Muscle of leg (tissue), 11 donors: ENCODE data around the gene ARHGEF38. TPM values are rescaled to one million over a fixed set of nuclear protein-coding genes. Genes with fewer than 3 reads are reported as not detected.

Source experiments
- DNase-seq: peaks from one replicate; pipeline ENCODE4 v3.0.0; 2013
- H3K27ac ChIP-seq: one replicate; pipeline ENCODE4 v1.5.1; 2013; ENCODE audit warnings: mild to moderate bottlenecking, low read length, control low read depth
- H3K27me3 ChIP-seq: one replicate; pipeline ENCODE4 v1.6.1; 2013; ENCODE audit warnings: low read length; ENCODE audit not compliant: control insufficient read depth, insufficient read depth
- H3K36me3 ChIP-seq: one replicate; pipeline ENCODE4 v1.6.1; 2013; ENCODE audit warnings: low read length; ENCODE audit not compliant: control insufficient read depth, insufficient read depth
- H3K4me1 ChIP-seq: one replicate; pipeline ENCODE4 v1.6.1; 2013; ENCODE audit warnings: low read length; ENCODE audit not compliant: control insufficient read depth, insufficient read depth
- H3K4me3 ChIP-seq: one replicate; pipeline ENCODE4 v1.5.1; 2013; ENCODE audit warnings: low read length, control low read depth
- H3K9me3 ChIP-seq: replicated peaks from 2 replicates; pipeline ENCODE4 v1.6.1; 2013; ENCODE audit warnings: low read depth, low read length; ENCODE audit not compliant: control insufficient read depth
- WGBS: methylation state at CpG from one replicate; pipeline ENCODE4 v1.1.5; 2013; ENCODE audit warnings: missing lambda C conversion rate; ENCODE audit not compliant: insufficient coverage; 5-methylcytosine and 5-hydroxymethylcytosine counted together
- polyA plus RNA-seq, 8 donors: library from polyadenylated mRNA; unstranded; fragments of 120-200 nt; gene quantifications; one replicate each; pipeline versions ENCODE4 v1.2.1 to v1.2.3, GENCODE V29; 2013; ENCODE audit warnings: inconsistent platforms in 1 of 8, low replicate concordance in 1 of 8; ENCODE audit not compliant: insufficient read length in 8 of 8, insufficient read depth in 1 of 8
- total RNA-seq: library from RNA; stranded (reverse); fragments of 120-200 nt; gene quantifications from one replicate; pipeline ENCODE4 v1.2.4, GENCODE V29; 2013

The ARHGEF38 gene
- total and polyA plus RNA-seq, 9 donors: 0.27 to 1.6 (median 0.86) TPM; not detected in 4

DNA sequence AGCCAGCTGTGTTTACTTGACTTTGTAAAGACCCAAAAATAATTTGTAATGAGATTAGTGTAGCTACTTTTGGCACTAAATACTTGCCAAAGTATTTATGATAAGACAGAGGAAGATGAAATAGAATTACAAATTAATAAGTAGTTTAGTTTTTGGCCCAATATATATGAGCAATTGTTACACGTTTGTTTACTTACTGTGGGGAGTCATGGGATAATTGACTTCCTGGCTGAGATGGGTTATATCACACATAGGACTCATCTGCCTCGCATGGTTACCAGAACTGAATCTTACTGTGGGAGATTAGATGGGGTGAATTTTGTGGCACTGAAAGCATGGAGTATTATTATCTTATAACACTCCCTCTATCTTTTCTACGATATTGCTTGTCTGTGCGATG is 89.4 kb downstream of the ARHGEF38 start:
- H3K4me1 ChIP-seq: peaks cover 2% of the 10 kb centered on the region
- H3K4me3 ChIP-seq: no peak overlapping the region
- WGBS: no CpG with 5 or more reads among the region's 4 CpGs
- no peak for DNase-seq
- H3K27ac ChIP-seq: no peak overlapping the region
- H3K27me3 ChIP-seq: no peaks in the 10 kb centered on the region
- H3K36me3 ChIP-seq: no peaks in the 10 kb centered on the region
- no peaks in the 10 kb centered on the region for H3K9me3 ChIP-seq

GRCh38 chr4:105644257-105644656 is 91.8 kb downstream of the ARHGEF38 start:
- H3K27me3 ChIP-seq: no peaks in the 10 kb centered on the region
- DNase-seq: no peak
- no peaks in the 10 kb centered on the region for H3K4me1 ChIP-seq
- no peaks in the 10 kb centered on the region for H3K9me3 ChIP-seq
- H3K36me3 ChIP-seq: no peaks in the 10 kb centered on the region
- H3K4me3 ChIP-seq: no peak overlapping the region
- H3K27ac ChIP-seq: no peak overlapping the region
- no CpG with 5 or more reads among the region's 2 CpGs for whole genome bisulfite sequencing

DNA sequence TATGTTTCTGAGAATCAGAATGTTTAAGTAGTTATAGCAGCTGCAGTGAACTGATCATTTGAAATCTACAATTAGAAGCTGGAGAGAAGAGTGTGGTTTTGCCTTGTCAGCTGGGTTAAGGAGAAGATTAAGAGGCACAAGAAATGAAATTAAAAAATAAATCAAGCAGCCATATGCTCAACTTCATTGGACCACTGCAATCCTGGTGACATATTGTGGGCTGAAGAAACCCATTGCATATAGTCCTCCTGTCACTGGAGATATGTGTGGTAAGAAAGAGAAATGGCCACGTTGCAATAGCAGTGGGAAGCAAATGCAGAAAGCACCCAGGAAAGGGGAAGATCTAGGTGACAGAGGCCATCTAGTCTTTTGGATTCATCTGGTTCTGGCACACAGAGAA is 93.0 kb downstream of the ARHGEF38 start:
- no CpG with 5 or more reads among the region's 1 CpG for WGBS
- Histone ChIP-seq H3K4me3 (no peak overlapping the region), H3K27me3 (no peaks in the 10 kb centered on the region)

GRCh38 chr4:105650190-105650589 is 97.8 kb downstream of the ARHGEF38 start:
- DNase-seq: no peak
- WGBS: no CpG with 5 or more reads among the region's 1 CpG

More for the DNA sequence above, 93.0 kb downstream of the ARHGEF38 start:
- DNase-seq: no peak
- Histone ChIP-seq H3K4me1 (no peaks in the 10 kb centered on the region), H3K9me3 (no peaks in the 10 kb centered on the region), H3K36me3 (no peaks in the 10 kb centered on the region), H3K27ac (no peak overlapping the region)

GRCh38 chr4:105651884-105652283 is 99.5 kb downstream of the ARHGEF38 start:
- no peaks in the 10 kb centered on the region for H3K4me1 ChIP-seq
- H3K4me3 ChIP-seq: no peak overlapping the region
- no peaks in the 10 kb centered on the region for H3K9me3 ChIP-seq
- no peaks in the 10 kb centered on the region for H3K27me3 ChIP-seq
- DNase-seq: no peak
- H3K27ac ChIP-seq: no peak overlapping the region
- H3K36me3 ChIP-seq: no peaks in the 10 kb centered on the region

More at GRCh38 chr4:105650190-105650589, 97.8 kb downstream of the ARHGEF38 start:
- no peak overlapping the region for H3K27ac ChIP-seq
- H3K36me3 ChIP-seq: no peaks in the 10 kb centered on the region
- no peaks in the 10 kb centered on the region for H3K4me1 ChIP-seq
- H3K27me3 ChIP-seq: no peaks in the 10 kb centered on the region
- no peaks in the 10 kb centered on the region for H3K9me3 ChIP-seq
- H3K4me3 ChIP-seq: no peak overlapping the region

DNA sequence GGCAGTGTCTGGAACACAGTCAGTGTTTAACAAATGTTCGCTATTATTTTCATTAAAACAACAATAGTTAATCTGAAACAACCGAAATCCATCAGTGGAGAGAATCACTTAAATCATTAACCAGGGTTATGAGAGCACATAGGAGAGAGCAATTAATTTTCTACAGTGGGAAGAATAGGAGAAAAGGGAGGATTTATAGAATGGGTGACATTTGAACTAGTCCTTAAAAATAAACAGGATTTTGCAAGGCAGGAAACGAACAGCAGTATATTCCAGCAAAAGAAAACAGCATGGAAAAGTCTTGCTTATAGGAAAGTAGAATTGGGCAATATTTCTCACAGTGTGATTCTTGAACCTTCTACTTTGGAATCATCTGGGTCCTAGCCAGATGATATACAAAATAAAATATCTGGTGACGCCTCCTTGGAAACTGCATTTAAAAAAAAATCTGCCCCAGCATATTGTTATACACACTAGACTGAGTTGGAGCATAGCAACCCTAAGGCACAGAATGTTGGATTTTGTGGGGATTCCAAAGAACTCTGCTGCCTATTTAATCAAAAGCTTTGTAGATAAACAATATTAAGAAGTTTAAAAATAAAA is 100.0 kb downstream of the ARHGEF38 start:
- H3K27ac ChIP-seq: no peak overlapping the region
- no CpG with 5 or more reads among the region's 4 CpGs for WGBS
- no peak overlapping the region for H3K4me3 ChIP-seq
- H3K36me3 ChIP-seq: no peaks in the 10 kb centered on the region
- no peak for DNase-seq
- no peaks in the 10 kb centered on the region for H3K27me3 ChIP-seq
- H3K9me3 ChIP-seq: no peaks in the 10 kb centered on the region
- H3K4me1 ChIP-seq: no peaks in the 10 kb centered on the region

DNA sequence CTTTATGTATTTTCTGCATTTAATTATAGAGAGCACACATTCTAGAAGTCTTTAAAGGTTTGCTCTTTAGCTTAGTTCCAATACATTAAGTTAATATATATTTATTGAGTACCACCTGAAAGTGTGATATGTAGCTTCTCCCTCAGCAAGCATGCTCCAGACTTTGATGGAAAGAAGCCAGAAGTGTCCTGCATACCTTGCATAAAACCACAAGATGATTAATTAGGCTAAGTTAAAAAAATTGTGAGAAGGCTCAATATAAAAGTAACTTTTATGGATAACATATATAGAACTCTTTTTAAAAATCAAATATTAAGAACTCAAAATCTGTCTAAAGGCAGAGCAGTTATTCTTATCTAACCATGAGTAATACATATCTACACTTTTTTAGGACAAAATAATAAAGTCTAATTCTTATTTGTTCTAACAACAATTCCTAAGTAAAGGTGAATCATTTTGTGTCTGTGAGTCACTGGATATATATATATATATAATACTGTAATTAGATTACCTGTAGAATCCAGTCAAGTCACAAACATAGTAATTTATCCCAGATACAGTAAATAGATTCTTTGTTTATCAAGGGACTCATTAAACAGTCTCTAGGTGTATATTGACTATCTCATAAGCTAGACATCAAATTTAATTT is 104.8 kb downstream of the ARHGEF38 start:
- no peaks in the 10 kb centered on the region for H3K9me3 ChIP-seq
- H3K4me3 ChIP-seq: no peak overlapping the region
- no peaks in the 10 kb centered on the region for H3K4me1 ChIP-seq
- H3K27ac ChIP-seq: no peak overlapping the region
- H3K36me3 ChIP-seq: no peaks in the 10 kb centered on the region
- H3K27me3 ChIP-seq: no peaks in the 10 kb centered on the region
- DNase-seq: no peak

DNA sequence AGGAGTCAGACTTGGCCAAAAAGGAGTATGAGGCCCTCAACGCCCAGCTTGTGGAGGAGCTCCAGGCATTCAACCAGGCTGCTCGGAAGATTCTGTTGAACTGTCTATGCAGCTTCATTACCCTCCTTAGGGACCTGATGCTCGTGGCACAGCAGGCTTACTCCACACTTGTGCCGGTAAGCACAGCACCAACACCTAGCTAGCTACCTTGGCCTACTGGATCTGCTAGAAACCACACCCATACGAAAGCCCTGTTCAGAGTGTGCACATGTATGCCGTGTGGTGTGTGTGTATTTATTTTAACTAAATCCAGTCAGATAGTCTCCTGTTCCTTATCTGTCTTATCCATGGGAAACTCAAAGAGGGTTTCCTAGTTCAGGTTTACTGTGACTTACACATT is 106.8 kb downstream of the ARHGEF38 start:
- H3K4me1 ChIP-seq: no peaks in the 10 kb centered on the region
- no peak for DNase-seq
- no peak overlapping the region for H3K4me3 ChIP-seq
- no peaks in the 10 kb centered on the region for H3K36me3 ChIP-seq
- no peaks in the 10 kb centered on the region for H3K27me3 ChIP-seq
- WGBS: 79% methylated on average over 3 of the region's 6 CpGs
- no peak overlapping the region for H3K27ac ChIP-seq
- no peaks in the 10 kb centered on the region for H3K9me3 ChIP-seq

DNA sequence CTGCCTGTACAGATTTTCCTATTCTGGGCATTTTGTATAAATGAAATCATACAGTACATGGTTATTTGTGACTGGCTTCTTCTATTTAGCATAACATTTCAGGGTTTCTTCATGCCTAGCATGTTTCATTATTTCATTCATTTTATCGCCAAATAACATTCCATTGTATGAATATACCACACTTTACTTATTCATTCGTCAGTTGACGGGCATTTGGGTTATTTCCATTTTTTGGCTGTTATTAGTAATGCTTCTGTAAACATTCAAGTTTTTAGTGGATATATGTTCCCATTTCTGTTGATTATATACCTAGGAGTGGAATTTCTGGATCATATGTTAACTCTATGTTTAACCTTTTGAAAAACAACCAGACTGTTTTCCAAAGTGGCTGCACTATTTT is 108.6 kb downstream of the ARHGEF38 start:
- DNase-seq: no peak
- no CpG with 5 or more reads among the region's 3 CpGs for WGBS
- no peaks in the 10 kb centered on the region for H3K36me3 ChIP-seq
- no peaks in the 10 kb centered on the region for H3K27me3 ChIP-seq
- H3K27ac ChIP-seq: no peak overlapping the region
- H3K4me1 ChIP-seq: no peaks in the 10 kb centered on the region
- no peak overlapping the region for H3K4me3 ChIP-seq
- no peaks in the 10 kb centered on the region for H3K9me3 ChIP-seq

DNA sequence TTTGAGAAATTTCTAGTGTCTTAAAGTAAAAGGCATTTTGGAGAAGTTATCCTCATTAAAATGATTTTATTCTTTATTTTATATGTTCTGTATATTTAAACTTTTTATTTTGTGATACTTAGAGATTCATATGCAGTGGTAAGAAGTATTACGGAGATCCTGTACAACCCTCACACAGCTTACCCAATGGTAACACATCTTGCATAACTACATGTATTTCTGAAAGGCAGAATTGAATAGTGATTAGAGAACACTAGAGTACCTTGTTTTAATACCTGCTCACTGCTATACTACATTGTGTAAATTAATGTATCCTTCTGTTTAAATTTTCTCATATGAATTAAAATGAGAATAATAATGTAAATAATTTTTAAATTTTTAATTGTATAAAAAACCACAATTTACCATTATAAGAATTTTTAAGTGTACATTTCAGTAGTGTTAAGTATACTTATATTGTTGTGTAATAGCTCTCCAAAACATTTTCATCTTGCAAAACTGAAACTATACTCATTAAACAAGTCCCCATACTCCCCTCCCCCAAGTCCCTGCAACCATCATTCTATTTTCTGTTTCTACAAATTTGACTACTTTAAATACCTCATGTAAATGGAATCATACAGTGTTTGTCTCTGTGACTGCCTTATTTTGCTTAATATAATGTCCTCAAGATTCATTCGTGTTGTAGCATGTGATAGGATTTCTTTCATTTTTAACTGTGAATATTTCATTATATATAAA is 110.7 kb downstream of the ARHGEF38 start:
- no peaks in the 10 kb centered on the region for H3K4me1 ChIP-seq
- WGBS: no CpG with 5 or more reads among the region's 2 CpGs

More for the DNA sequence above, 110.7 kb downstream of the ARHGEF38 start:
- no peak for DNase-seq
- Histone ChIP-seq H3K4me3 (no peak overlapping the region), H3K27ac (no peak overlapping the region), H3K9me3 (no peaks in the 10 kb centered on the region), H3K36me3 (no peaks in the 10 kb centered on the region), H3K27me3 (no peaks in the 10 kb centered on the region)
